ENCODE data around the gene ACADSB. TPM values are rescaled to one million over a fixed set of nuclear protein-coding genes. Genes with fewer than 3 reads are reported as not detected.

Gene ACADSB
- total and polyA plus RNA-seq, 12 donors, result 6.8 to 114 (median 94.3) TPM

GRCh38 chr10:123102673-123103072 lies 93.9 kb downstream of the ACADSB start:
- Histone ChIP-seq H3K9me3 (no peaks in the 10 kb centered on the region), H3K36me3 (no peaks in the 10 kb centered on the region), H3K4me1 (no peaks in the 10 kb centered on the region), H3K4me3 (no peak overlapping the region), H3K27ac (no peak overlapping the region), H3K27me3 (peaks cover 0 to 31% (median 15%) of the 10 kb centered on the region in 7 donors)
- TF ChIP-seq CTCF (IDR thresholded peaks at IDR 0.05), result no peak
- WGBS, 2 donors, result 33 to 47% methylated on average over 2 of the region's 2 CpGs
- intact Hi-C loops (cut with DNase I), result no loop called here
- DNase-seq, result no peak
- ATAC-seq, result no peak

GRCh38 chr10:123103944-123104343 lies 95.1 kb downstream of the ACADSB start:
- no peaks in the 10 kb centered on the region for H3K9me3 ChIP-seq
- no peaks in the 10 kb centered on the region for H3K4me1 ChIP-seq
- 81 to 84% methylated on average over 9 of the region's 9 CpGs for WGBS, 2 donors
- intact Hi-C loops (cut with DNase I), result no loop called here
- ATAC-seq (no peak), DNase-seq (no peak)
- no peak overlapping the region for H3K27ac ChIP-seq
- no peaks in the 10 kb centered on the region for H3K36me3 ChIP-seq
- peaks cover 0 to 28% (median 10%) of the 10 kb centered on the region in 7 donors for H3K27me3 ChIP-seq
- TF ChIP-seq CTCF (IDR thresholded peaks at IDR 0.05), result no peak
- no peak overlapping the region for H3K4me3 ChIP-seq

Other genes with a start within 250 kb of the ACADSB start
- under 1 TPM; 0.13 to 0.51 (median 0.24) TPM for gene CUZD1, start 163.1 kb upstream of the ACADSB start, total RNA-seq
- 1 to 10 TPM in 1 of 2 donors, under 1 TPM in 1; 0.23 to 1.1 TPM for gene CUZD1, start 163.1 kb upstream of the ACADSB start, polyA plus RNA-seq
- gene FAM24B, start 129.4 kb upstream of the ACADSB start, total RNA-seq, result under 1 TPM in 4 of 10 donors, not detected in 6; 0.47 to 0.92 (median 0.70) TPM
- 1 to 10 TPM in 1 of 2 donors, under 1 TPM in 1; 0.55 to 1.7 TPM for gene FAM24B, start 129.4 kb upstream of the ACADSB start, polyA plus RNA-seq
- not detected for gene FAM24A, start 98.4 kb upstream of the ACADSB start, total RNA-seq
- not detected for gene FAM24A, start 98.4 kb upstream of the ACADSB start, polyA plus RNA-seq
- 1 to 10 TPM; 4.9 to 8.4 (median 6.3) TPM for gene C10orf88, start 54.8 kb upstream of the ACADSB start, total RNA-seq
- 1 to 10 TPM; 3.0 to 8.0 TPM for gene C10orf88, start 54.8 kb upstream of the ACADSB start, polyA plus RNA-seq
- gene PSTK, start 28.6 kb upstream of the ACADSB start, total RNA-seq, result 1 to 10 TPM; 1.4 to 3.7 (median 2.2) TPM
- gene PSTK, start 28.6 kb upstream of the ACADSB start, polyA plus RNA-seq, result 1 to 10 TPM; 1.7 to 3.8 TPM
- gene IKZF5, start 211 bp upstream of the ACADSB start, total RNA-seq, result 10 to 100 TPM in 8 of 10 donors, 1 to 10 TPM in 2; 7.8 to 14.4 (median 10.9) TPM
- 10 to 100 TPM in 1 of 2 donors, 1 to 10 TPM in 1; 3.8 to 12.1 TPM for gene IKZF5, start 211 bp upstream of the ACADSB start, polyA plus RNA-seq
- not detected for gene HMX3, start 127.0 kb downstream of the ACADSB start, total RNA-seq
- not detected for gene HMX3, start 127.0 kb downstream of the ACADSB start, polyA plus RNA-seq
- gene HMX2, start 139.1 kb downstream of the ACADSB start, total RNA-seq, result not detected
- gene HMX2, start 139.1 kb downstream of the ACADSB start, polyA plus RNA-seq, result not detected
- 10 to 100 TPM; 24.4 to 40.9 (median 30.4) TPM for gene BUB3, start 145.4 kb downstream of the ACADSB start, total RNA-seq
- 10 to 100 TPM; 11.4 to 42.0 TPM for gene BUB3, start 145.4 kb downstream of the ACADSB start, polyA plus RNA-seq

Data from heart right ventricle (tissue), 16 donors.